H1 (cell line): ENCODE data around the gene PDK4. TPM values are rescaled to one million over a fixed set of nuclear protein-coding genes. Genes with fewer than 3 reads are reported as not detected.

Experiments used
- CTCF ChIA-PET: fragments of 300-600 bp; sonication (Branson Sonifier 250); formaldehyde crosslinking; loops from one replicate; lab custom pipeline; 2021; ENCODE audit not compliant: partially characterized antibody; lab: Charles Lee
- POLR2A ChIA-PET: fragments of 300-600 bp; sonication (Branson Sonifier 250); formaldehyde crosslinking; loops from one replicate; lab custom pipeline; 2021; ENCODE audit warnings: inconsistent platforms; ENCODE audit not compliant: partially characterized antibody; lab: Charles Lee
- DNase-seq, 2 experiments: peaks; one replicate each; pipeline versions ENCODE4 v3.0.0 to v3.0.0-alpha.2; 2010 to 2022; ENCODE audit warnings: low spot score in 2 of 2, low read depth in 1 of 2, mixed read lengths in 1 of 2
- FAIRE-seq: peaks from 2 replicates; lab custom pipeline; 2011; peaks lifted over from hg19 to GRCh38; lab: Jason Lieb, UNC
- H2AFZ ChIP-seq: 2 replicates; pipeline ENCODE4 v1.8.1; 2012; ENCODE audit warnings: low read length, inconsistent platforms
- H2AK5ac ChIP-seq: 2 replicates; pipeline ENCODE4 v1.6.1; 2013; ENCODE audit warnings: low read depth, low read length
- H2BK120ac ChIP-seq: replicated peaks from 2 replicates; pipeline ENCODE3; 2013; ENCODE audit warnings: low read depth, low read length, inconsistent platforms
- H2BK12ac ChIP-seq: 2 replicates; pipeline ENCODE4 v1.6.1; 2013; ENCODE audit warnings: low read depth, low read length
- H2BK15ac ChIP-seq: 2 replicates; pipeline ENCODE4 v1.6.1; 2013; ENCODE audit warnings: low read length
- H2BK20ac ChIP-seq: 2 replicates; pipeline ENCODE4 v1.6.1; 2013; ENCODE audit warnings: low read length
- H2BK5ac ChIP-seq: 2 replicates; pipeline ENCODE4 v1.6.1; 2013; ENCODE audit warnings: low read depth, low read length
- H3K14ac ChIP-seq: 2 replicates; pipeline ENCODE4 v1.6.1; 2013; ENCODE audit warnings: inconsistent platforms; ENCODE audit not compliant: insufficient read length
- H3K18ac ChIP-seq: 2 replicates; pipeline ENCODE4 v1.6.1; 2013; ENCODE audit warnings: low read length; ENCODE audit errors: extremely low read depth
- H3K23ac ChIP-seq: 2 replicates; pipeline ENCODE4 v1.6.1; 2013; ENCODE audit warnings: inconsistent platforms; ENCODE audit not compliant: insufficient read length
- H3K23me2 ChIP-seq: 2 replicates; pipeline ENCODE4 v1.6.1; 2013; ENCODE audit warnings: low read depth, low read length
- H3K27ac ChIP-seq: 2 replicates; pipeline ENCODE4 v1.6.1; 2011; ENCODE audit warnings: low read depth, low read length, inconsistent platforms
- H3K27me3 ChIP-seq, 4 experiments: replicated peaks in 1 of 4; 1 replicate in 1 of 4; 2 replicates in 3 of 4; pipeline versions ENCODE4 v1.6.1 to v1.8.1; 2011 to 2013; ENCODE audit warnings: low read length in 3 of 4, mild to moderate bottlenecking in 3 of 4, inconsistent platforms in 2 of 4, mixed read lengths in 2 of 4, moderate library complexity in 1 of 4; ENCODE audit not compliant: control insufficient read depth in 3 of 4, insufficient read depth in 3 of 4; ENCODE audit errors: extremely low read depth in 1 of 4
- H3K36me3 ChIP-seq, 4 experiments: 2 replicates each; pipeline versions ENCODE4 v1.6.1 to v1.8.1; 2011 to 2013; ENCODE audit warnings: mild to moderate bottlenecking in 4 of 4, low read length in 3 of 4, moderate library complexity in 2 of 4, control low read depth in 1 of 4, inconsistent platforms in 1 of 4; ENCODE audit not compliant: insufficient read depth in 4 of 4, control insufficient read depth in 2 of 4
- H3K4ac ChIP-seq: replicated peaks from 2 replicates; pipeline ENCODE3; 2013; ENCODE audit warnings: low read length, low read depth, mixed read lengths, inconsistent platforms; ENCODE audit not compliant: insufficient read length
- H3K4me1 ChIP-seq, 4 experiments: replicated peaks in 1 of 4; 1 replicate in 1 of 4; 2 replicates in 3 of 4; pipeline versions ENCODE4 v1.6.1 to v1.8.1; 2011 to 2013; ENCODE audit warnings: low read length in 3 of 4, inconsistent platforms in 2 of 4, mixed read lengths in 1 of 4; ENCODE audit not compliant: insufficient read depth in 4 of 4, control insufficient read depth in 3 of 4
- H3K4me2 ChIP-seq, 2 experiments: 2 replicates each; pipeline versions ENCODE4 v1.6.1 to v1.8.1; 2011 to 2013; ENCODE audit warnings: low read depth in 2 of 2, low read length in 2 of 2, control low read depth in 1 of 2, inconsistent platforms in 1 of 2, mild to moderate bottlenecking in 1 of 2; ENCODE audit not compliant: insufficient read depth in 1 of 2
- H3K4me3 ChIP-seq, 4 experiments: fragments of 200-600, 300-600 bp in 1 of 4; sonication (generic), shearing (Covaris generic), sonication (Bioruptor Twin) in 1 of 4; 2 replicates each; pipeline versions ENCODE4 v1.5.1 to v1.8.1; 2011 to 2016; ENCODE audit warnings: low read length in 4 of 4, low read depth in 3 of 4, control low read depth in 2 of 4, inconsistent platforms in 2 of 4, mild to moderate bottlenecking in 2 of 4, mixed read lengths in 1 of 4, moderate library complexity in 1 of 4; ENCODE audit not compliant: insufficient read depth in 2 of 4; ENCODE audit errors: extremely low read depth in 1 of 4
- H3K56ac ChIP-seq: replicated peaks from 2 replicates; pipeline ENCODE3; 2013; ENCODE audit warnings: low read depth, mild to moderate bottlenecking, mixed read lengths, low read length, inconsistent platforms; ENCODE audit not compliant: insufficient read length
- H3K79me1 ChIP-seq: 2 replicates; pipeline ENCODE4 v1.6.1; 2013; ENCODE audit warnings: low read depth, low read length, control low read depth
- H3K79me2 ChIP-seq, 2 experiments: 2 replicates each; pipeline versions ENCODE4 v1.6.1 to v1.8.1; 2012 to 2013; ENCODE audit warnings: low read length in 2 of 2, mild to moderate bottlenecking in 2 of 2, inconsistent platforms in 1 of 2; ENCODE audit not compliant: insufficient read depth in 2 of 2, control insufficient read depth in 1 of 2
- H3K9ac ChIP-seq, 4 experiments: replicated peaks in 1 of 4; 1 replicate in 1 of 4; 2 replicates in 3 of 4; pipeline versions ENCODE4 v1.6.1 to v1.8.1; 2011 to 2013; ENCODE audit warnings: low read depth in 3 of 4, low read length in 3 of 4, control low read depth in 2 of 4, mild to moderate bottlenecking in 2 of 4, moderate library complexity in 2 of 4, inconsistent platforms in 1 of 4; ENCODE audit errors: extremely low read depth in 1 of 4
- H3K9me3 ChIP-seq, 2 experiments: 2 replicates each; pipeline versions ENCODE4 v1.6.1 to v1.8.1; 2012 to 2013; ENCODE audit warnings: mild to moderate bottlenecking in 2 of 2, moderate library complexity in 2 of 2, control low read depth in 1 of 2, inconsistent platforms in 1 of 2, low read depth in 1 of 2, low read length in 1 of 2, mixed read lengths in 1 of 2; ENCODE audit not compliant: insufficient read depth in 2 of 2
- H4K20me1 ChIP-seq, 2 experiments: replicated peaks in 1 of 2; 2 replicates each; pipeline versions ENCODE3 to v1.8.1; 2011 to 2013; ENCODE audit warnings: inconsistent platforms in 2 of 2, low read length in 2 of 2, mild to moderate bottlenecking in 1 of 2; ENCODE audit not compliant: insufficient read depth in 2 of 2, control insufficient read depth in 1 of 2
- H4K5ac ChIP-seq: 2 replicates; pipeline ENCODE4 v1.6.1; 2013; ENCODE audit warnings: low read length, low read depth, mixed read lengths, inconsistent platforms; ENCODE audit not compliant: insufficient read length
- H4K8ac ChIP-seq: 2 replicates; pipeline ENCODE4 v1.8.0; 2013; ENCODE audit warnings: mild to moderate bottlenecking, moderate library complexity, low read length, inconsistent platforms; ENCODE audit not compliant: insufficient read depth; ENCODE audit errors: extremely low read depth
- H4K91ac ChIP-seq: replicated peaks from 2 replicates; pipeline ENCODE3; 2013; ENCODE audit warnings: low read length, mixed read lengths, inconsistent platforms; ENCODE audit not compliant: insufficient read length
- POLR2A ChIP-seq, 2 experiments: IDR thresholded peaks; 1 replicate in 1 of 2; 2 replicates in 1 of 2; pipeline ENCODE4 v1.6.1; 2011; ENCODE audit warnings: low read depth in 2 of 2, low read length in 2 of 2, mild to moderate bottlenecking in 2 of 2; ENCODE audit errors: control extremely low read depth in 1 of 2
- POLR2AphosphoS5 ChIP-seq: IDR thresholded peaks from 2 replicates; pipeline ENCODE4 v1.6.1; 2011; ENCODE audit warnings: low read depth, low read length
- TCF12 ChIP-seq: IDR thresholded peaks from 2 replicates; pipeline ENCODE4 v1.6.1; 2011; ENCODE audit warnings: low read depth, mild to moderate bottlenecking, low read length
- WGBS, 2 experiments: shearing (Covaris generic) in 1 of 2; methylation state at CpG; one replicate each; pipeline versions ENCODE4 v1.1.6 to v1.1.7; 2013 to 2015; ENCODE audit warnings: low lambda C conversion rate in 2 of 2, mixed read lengths in 2 of 2, inconsistent platforms in 1 of 2, low coverage in 1 of 2, missing lambda C conversion rate in 1 of 2; ENCODE audit not compliant: insufficient replicate concordance in 2 of 2, insufficient coverage in 1 of 2, insufficient read length in 1 of 2; ENCODE audit errors: extremely low coverage in 1 of 2, missing lambda C conversion rate in 1 of 2; 5-methylcytosine and 5-hydroxymethylcytosine counted together
- polyA plus RNA-seq, 7 experiments: library from polyadenylated mRNA; depleted of rRNA in 3 of 7; stranded (reverse) in 5 of 7; unstranded in 2 of 7; fragments of >200 nt in 5 of 7; fragments of 200-250 nt in 2 of 7; gene quantifications; 1 replicate in 5 of 7; 2 replicates in 1 of 7; 4 replicates in 1 of 7; pipeline versions ENCODE4 v1.2.1 to v1.2.3, GENCODE V29; 2011 to 2013; ENCODE audit warnings: missing spikeins in 2 of 7, mixed read lengths in 2 of 7
- total RNA-seq: library from RNA; stranded (reverse); fragmentation: NEBNext Ultra II Directional; extraction: Animal tissue kit (Norgen Biotek cat#: 25700); gene quantifications from 2 replicates; pipeline ENCODE4 v1.2.1, GENCODE V29; 2021

PDK4 gene
- total and polyA plus RNA-seq, 2 of the 8 experiments (the other 6 are each of a cell fraction or from before 2014, with no cell fraction given) = 0.26 TPM; not detected in 1

DNA sequence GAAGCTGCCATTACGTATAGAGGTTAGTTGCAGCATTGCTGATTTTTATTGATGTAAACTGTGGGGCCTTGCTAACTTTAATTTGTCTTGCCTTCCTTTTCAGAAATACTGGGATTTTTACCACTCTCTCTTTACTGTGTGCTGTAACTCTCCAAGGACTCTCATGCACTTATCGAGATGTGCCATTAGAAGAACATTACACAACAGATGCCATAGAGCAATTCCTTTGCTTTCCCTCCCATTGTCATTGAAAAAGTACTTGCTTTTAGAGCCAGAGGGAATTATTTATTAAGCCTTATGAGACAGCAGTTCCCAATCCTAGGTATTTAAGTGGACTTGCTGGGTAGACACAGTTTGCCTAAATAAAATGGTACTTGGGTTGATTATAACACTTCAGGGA lies 58.8 kb downstream of the PDK4 start:
- H2AK5ac ChIP-seq = no peak overlapping the region
- H3K79me1 ChIP-seq = no peaks in the 10 kb centered on the region
- H2BK20ac ChIP-seq = no peak overlapping the region
- no peak overlapping the region for H2AFZ ChIP-seq
- H3K4me1 ChIP-seq = no peaks in the 10 kb centered on the region
- FAIRE-seq (no peak), DNase-seq (no peak)
- H3K79me2 ChIP-seq = no peaks in the 10 kb centered on the region
- no peaks in the 10 kb centered on the region for H4K20me1 ChIP-seq
- H3K18ac ChIP-seq = no peak overlapping the region
- no peak overlapping the region for H3K4me3 ChIP-seq
- no peak overlapping the region for H3K4ac ChIP-seq
- H3K9me3 ChIP-seq = no peaks in the 10 kb centered on the region
- no peak overlapping the region for H4K8ac ChIP-seq
- CTCF ChIA-PET = interaction anchor here (0.8 to 2.4 kb wide), 2 partner anchors 11 to 19 kb away, joined by 3 to 12 read pairs; no protein-coding TSS in a partner anchor
- no peak overlapping the region for H3K56ac ChIP-seq
- no peak overlapping the region for H3K27ac ChIP-seq
- no peak overlapping the region for H3K14ac ChIP-seq
- H2BK15ac ChIP-seq = no peak overlapping the region
- WGBS, 2 experiments = 93% methylated on average over 2 of the region's 2 CpGs; no CpG with 5 or more reads in 1 of the 2 experiments
- no peak overlapping the region for H2BK120ac ChIP-seq
- no peak overlapping the region for H3K4me2 ChIP-seq
- H3K36me3 ChIP-seq = no peaks in the 10 kb centered on the region
- TF ChIP-seq TCF12 = no peak
- no peak for TF ChIP-seq POLR2AphosphoS5
- TF ChIP-seq POLR2A (IDR thresholded peaks at IDR 0.05; ENCODE audit: control extremely low read depth in 1 of 2, low read depth in 2 of 2, low read length in 2 of 2) = no peak
- H3K9ac ChIP-seq = no peak overlapping the region
- H3K23ac ChIP-seq = no peak overlapping the region
- no peak overlapping the region for H2BK12ac ChIP-seq
- no peak overlapping the region for H4K5ac ChIP-seq
- H2BK5ac ChIP-seq = no peak overlapping the region
- POLR2A ChIA-PET = no interaction called here
- no peaks in the 10 kb centered on the region for H3K23me2 ChIP-seq
- no peak overlapping the region for H4K91ac ChIP-seq
- H3K27me3 ChIP-seq = peaks cover 0 to 1% (median 0%) of the 10 kb centered on the region in 4 experiments; a peak in 1 of 7 replicates
